ENCODE results near the gene ZNF473.
"Not testable (repeated sequence)": the region's sequence is repeated elsewhere in the genome, so short reads cannot be mapped to it uniquely, and the experiment has no call there.

Gene ZNF473

GRCh38 chr19:50047671-50048070 lies 21.9 kb downstream of the ZNF473 start:
- no peak for DNase-seq

DNA sequence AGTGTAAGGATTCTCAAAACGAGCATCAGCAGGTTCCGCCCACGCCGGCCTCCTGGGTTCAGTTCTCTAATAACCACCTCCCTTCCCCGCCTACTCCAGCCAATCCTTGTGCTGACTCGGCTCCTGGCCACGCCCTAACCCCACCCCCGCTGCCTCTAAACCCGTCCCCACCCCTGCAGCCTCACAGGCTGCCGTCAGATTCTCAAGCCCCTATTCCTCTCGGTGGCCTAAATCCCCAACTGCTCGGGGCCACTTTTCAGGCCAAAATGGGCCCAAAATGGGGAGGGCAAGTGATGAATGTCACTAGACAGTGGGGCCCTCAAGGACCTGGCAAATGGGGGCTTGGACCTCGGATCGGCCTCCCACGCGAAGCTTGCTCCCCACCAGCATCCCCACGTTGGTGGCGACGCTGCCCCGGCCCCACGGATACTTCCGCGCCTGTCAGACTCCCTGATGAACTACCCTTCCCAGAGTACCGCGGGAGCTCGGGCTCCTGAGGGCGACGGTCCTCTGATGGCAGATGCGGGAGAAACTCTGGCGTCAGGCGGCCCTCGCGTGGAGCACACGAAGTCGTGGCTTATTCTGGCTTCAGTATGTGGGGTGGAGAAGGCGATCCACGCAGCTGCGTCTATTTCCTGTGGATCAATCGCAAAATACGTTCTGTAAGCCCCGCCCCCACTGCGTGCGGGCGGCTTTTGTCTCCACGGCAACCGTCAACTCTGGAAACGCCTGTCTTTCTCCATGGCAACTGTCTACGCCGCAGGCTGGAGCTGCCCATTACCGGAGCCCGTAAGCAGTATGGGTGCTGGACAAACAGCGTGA lies 24.8 kb downstream of the ZNF473 start:
- peak; percentile 21 to 94 (median 78) for DNase-seq

GRCh38 chr19:50051228-50051895 lies 25.6 kb downstream of the ZNF473 start:
- not testable (repeated sequence) for DNase-seq

GRCh38 chr19:50051964-50052363 lies 26.2 kb downstream of the ZNF473 start:
- no peak for DNase-seq

DNA sequence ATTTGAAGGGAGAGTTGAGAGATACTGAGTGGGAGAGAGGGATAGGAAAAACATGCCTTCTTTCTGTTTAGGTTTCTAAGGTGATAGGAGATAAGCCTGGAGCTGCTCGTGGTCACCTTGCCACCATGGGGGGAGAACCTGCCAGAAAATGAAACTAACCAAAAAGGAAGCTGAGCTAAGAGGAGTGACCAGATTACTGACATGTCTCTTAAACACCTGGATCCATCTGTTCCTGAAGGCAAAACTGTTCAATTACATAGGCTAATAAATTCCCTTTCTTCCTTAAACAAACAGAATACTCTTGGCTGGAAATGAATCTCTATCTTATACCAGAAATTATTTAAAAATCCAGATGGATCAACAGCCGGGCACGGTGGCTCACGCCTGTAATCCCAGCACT lies 27.3 kb downstream of the ZNF473 start:
- DNase-seq: no peak

- no peak for DNase-seq
These were observed 32.6 kb downstream of the ZNF473 start for GRCh38 chr19:50058425-50058824.

- DNase-seq: no peak
These were observed 33.2 kb downstream of the ZNF473 start for GRCh38 chr19:50059045-50059444.

DNA sequence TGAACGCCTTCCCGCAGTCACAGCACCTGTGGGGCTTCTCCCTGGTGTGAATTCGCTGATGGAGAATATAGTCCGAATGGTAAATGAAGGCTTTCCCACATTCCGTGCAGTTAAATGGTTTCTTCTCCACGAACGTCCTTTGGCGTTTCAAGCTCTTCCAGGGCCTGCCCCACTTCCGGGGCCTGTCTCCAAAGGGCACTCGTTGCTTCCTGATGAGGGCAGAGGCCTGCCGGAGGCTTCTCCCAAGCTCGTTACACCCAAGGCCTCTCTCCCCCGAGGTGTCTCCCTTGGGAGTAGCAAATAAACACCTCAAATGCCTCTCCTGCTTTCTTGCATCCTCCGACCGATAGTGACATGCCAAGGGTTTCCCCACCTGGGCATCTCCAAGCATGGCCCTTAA lies 34.3 kb downstream of the ZNF473 start:
- DNase-seq: no peak

- no peak for DNase-seq
These were observed 35.8 kb downstream of the ZNF473 start for GRCh38 chr19:50061650-50062049.

GRCh38 chr19:50065938-50066337 lies 40.1 kb downstream of the ZNF473 start:
- no peak for DNase-seq

DNA sequence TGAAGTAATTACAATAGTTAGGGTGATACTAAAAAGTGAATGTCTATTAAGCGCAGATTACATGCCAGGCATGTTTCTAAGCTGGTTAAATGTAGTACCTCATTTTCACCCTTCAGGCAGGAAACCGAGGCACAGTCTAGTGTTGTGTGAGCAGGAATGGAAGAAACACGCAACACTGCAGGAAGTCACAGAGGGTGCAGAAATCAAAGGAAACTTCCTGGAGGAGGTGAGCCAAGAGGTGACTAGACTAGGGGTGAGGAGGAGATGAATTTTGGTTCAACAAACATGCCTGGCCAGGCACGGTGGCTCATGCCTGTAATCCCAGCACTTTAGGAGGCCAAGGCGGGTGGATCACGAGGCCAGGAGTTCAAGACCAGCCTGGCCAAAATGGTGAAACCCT lies 41.8 kb downstream of the ZNF473 start:
- DNase-seq: no peak

DNA sequence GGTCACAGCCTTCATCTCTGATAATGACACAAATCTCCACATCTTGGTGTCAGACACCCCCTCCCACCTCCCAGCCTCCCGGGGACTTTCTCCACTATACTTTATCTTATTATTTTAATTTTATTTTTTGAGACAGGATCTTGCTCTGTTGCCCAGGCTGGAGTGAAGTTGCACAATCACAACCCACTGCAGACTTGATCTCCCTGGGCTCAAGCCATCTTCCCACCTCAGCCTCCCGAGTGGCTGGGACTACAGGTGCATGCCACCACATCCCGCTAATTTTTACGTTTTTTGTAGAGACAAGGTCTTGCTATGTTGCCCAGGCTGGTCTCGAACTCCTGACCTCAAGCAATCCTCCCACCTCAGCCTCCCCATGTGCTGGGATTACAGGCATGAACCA lies 42.6 kb downstream of the ZNF473 start:
- not testable (repeated sequence) for DNase-seq

DNA sequence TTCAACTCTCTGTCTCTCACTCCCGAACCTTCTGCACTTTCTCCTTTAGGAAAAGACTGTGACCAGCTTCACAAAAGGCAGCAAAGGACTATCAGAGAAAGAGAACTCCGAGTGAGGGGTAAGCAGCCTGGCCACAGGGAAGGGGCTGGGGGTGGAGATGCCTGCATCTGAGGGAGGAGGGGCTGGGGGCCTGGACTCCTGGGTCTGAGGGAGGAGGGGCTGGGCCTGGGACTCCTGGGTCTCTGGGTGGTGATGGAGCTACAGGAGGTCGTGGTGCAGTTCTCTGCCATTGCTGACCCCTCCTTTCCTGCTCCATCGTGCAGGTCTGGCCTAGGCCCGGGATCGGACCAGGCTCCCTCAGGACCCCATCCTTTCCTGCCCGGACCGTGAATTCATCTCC lies 49.3 kb downstream of the ZNF473 start:
- not testable (repeated sequence) for DNase-seq

DNA sequence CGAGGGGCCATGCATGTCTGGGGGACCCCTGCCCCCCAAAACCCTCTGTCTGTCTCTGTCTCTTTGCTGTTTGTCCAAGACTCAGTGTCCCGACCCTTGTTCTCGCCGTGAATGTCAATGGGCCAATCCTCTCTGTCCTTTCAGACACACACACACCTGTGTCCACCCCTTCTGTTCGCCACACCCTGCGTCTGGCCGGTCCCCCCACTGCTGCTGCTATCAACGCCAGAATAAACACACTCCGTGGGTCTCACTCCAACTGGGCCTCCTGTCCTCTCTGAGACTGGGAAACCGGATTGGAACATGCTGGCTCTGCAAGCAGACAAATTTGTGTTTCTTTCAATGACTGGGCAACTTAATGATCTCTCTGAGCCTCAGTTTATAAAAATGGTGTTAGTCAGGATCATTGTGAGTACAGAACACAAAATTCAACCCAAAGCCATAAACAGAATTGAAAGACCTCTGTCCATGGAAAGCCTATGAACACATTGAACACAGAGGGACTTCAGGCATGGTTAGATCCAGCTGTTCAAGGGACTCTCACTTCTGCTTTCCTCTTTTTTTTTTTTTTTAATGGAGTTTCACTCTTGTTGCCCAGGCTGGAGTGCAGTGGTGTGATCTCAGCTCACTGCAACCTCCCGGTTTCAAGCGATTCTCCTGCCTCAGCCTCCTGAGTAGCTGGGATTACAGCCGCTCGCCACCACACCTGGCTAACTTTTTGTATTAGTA lies 50.0 kb downstream of the ZNF473 start:
- not testable (repeated sequence) for DNase-seq

DNA sequence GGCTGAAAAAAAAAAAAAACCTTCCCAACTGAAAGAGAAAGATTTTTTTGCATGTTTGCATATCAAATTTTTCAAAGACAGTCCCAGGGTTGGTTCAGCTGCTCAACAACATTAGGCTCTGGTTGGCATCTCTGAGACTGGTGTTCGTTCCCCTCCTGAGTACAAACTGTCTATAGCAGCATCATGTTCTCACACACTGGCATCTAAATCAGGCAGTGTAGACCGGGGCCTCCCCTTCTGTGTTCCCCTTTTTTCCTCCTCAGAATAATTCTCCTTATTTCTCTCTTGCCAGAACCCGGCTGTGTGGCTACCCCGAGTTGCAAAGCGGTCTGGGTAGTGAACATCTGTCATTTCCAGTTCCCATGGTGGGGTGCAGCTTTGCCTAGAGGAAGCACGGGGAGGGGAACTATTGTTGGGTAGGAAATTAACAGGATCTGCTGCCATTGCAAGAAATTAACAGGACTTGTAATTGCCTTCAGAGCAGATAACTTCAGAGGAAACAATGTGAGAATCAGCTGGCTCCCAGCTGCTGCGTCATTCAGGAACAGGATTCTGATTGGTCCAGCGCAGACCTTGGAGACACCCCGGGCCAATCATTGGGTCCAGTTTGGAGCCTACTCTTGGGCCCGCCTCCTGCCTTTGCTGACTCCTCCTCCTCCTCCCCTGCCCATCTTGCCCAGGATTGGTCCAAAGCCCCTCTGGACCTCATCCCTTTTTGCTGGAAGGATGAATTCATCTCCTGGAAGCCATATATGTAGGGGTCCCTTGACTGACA lies 51.0 kb downstream of the ZNF473 start:
- DNase-seq: not testable (repeated sequence)

DNA sequence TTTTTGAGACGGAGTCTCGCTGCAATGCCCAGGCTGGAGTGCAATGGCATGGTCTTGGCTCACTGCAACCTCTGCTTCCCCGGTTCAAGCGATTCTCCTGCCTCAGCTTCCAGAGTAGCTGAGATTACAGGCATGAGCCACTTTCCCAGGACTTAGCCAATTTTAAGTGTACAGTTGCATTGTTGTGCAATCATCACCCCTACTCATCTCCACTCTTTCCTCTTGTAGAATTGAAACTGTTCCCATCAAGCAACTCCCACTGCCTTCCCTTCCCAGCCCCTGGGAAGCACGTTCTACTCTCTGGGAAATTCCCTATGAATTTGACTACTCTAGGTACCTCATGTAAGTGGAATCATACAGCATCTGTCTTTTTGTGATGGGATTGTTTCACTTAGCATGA lies 53.2 kb downstream of the ZNF473 start:
- not testable (repeated sequence) for DNase-seq

GRCh38 chr19:50084440-50084839 lies 58.6 kb downstream of the ZNF473 start:
- not testable (repeated sequence) for DNase-seq

GRCh38 chr19:50087153-50087552 lies 61.3 kb downstream of the ZNF473 start:
- not testable (repeated sequence) for DNase-seq

DNA sequence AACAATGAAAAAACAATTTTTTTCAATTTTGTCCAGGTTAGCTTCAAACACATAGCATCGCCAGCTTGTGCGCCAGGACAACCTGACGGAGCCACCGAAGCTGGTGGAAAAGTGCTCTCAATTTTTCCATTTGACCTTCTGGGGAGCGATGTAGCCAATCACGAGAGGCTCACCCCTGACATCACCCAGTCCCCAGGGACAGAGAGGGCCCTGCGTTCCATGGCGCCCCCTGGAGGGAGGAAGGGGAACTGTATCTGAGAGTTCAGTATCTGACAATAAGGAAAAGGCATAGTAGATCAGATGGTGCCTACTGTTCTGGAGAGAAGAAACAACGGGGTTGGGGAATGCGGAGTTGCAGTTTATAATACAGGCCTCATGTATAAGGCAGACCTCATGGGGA lies 64.9 kb downstream of the ZNF473 start:
- DNase-seq: not testable (repeated sequence)

DNA sequence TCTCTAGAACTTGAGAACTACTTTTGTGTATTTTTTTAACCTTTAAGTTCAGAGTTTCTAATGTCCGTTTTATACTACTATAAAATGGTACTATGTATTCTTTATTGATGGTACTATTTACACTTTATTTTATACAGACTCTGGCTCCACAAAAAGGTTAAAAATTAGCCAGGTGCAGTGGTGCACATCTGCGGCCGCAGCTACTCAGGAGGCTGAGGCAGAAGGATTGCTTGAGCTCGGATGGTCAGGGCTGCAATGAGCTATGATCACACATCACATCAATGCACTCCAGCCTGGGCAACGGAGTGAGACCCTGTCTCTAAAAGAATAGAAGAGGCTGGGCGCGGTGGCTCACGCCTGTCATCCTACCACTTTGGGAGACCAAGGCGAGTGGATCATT lies 66.0 kb downstream of the ZNF473 start:
- not testable (repeated sequence) for DNase-seq

- not testable (repeated sequence) for DNase-seq
These were observed 66.8 kb downstream of the ZNF473 start for GRCh38 chr19:50092597-50092996.

Data from anterior cingulate cortex (tissue), 58 donors.